ENCODE data around the gene MORN2. TPM values are rescaled to one million over a fixed set of nuclear protein-coding genes. Genes with fewer than 3 reads are reported as not detected.
"Not testable (repeated sequence)": the region's sequence is repeated elsewhere in the genome, so short reads cannot be mapped to it uniquely, and the experiment has no call there.

Gene MORN2
- 33.1 and 35.3 TPM in 2 replicates for total RNA-seq (2014; rRNA removed; shearing (Covaris generic))

DNA sequence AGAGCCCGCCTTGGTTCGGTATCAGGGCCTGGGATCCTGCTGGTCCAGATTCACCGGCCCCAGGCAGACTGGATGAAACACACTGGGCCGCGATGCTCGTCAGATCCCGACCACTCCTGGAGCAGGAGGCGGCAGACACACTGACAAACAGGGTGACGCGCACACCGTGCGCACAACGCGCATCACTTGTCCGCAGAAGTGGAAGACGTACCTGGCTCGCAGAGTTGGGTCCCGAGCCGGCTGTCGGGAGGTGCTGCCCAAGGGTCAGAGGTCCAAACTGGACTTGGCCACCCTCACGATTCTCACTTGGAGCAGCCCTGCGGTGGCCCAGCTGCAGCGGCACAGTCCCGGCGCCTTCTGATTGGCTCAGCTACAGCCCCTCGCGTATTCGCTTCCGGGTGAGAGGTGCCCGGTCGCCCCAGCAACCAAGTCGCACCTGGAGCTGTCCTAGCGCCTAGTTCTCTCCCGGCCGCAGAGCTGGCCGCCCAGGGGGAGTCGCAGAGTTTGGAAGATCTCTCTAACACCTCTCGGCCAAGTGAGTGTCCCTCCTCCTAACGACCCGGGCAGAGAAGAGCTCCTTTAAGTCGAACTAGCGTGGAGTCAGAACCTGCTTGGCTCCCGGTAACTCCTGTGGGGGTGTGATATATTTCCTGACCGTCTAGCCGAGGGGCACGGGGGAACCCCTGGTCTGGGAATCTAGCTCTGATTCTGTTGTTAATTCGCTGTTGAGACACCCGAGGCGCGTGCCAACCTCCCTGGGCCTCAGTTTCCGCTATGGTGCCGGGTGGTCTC, at the start of gene MORN2, which contains the start of gene DHX57:
Gene MORN2 (plus strand): TSS at position 401 of the 792 bp plus-strand sequence.
Gene DHX57 (minus strand): TSS at position 359 of the 792 bp plus-strand sequence. CDS start 7,529 bp downstream, outside the sequence.
- no peak within 1 kb of the TSS for H3K27ac ChIP-seq

DNA sequence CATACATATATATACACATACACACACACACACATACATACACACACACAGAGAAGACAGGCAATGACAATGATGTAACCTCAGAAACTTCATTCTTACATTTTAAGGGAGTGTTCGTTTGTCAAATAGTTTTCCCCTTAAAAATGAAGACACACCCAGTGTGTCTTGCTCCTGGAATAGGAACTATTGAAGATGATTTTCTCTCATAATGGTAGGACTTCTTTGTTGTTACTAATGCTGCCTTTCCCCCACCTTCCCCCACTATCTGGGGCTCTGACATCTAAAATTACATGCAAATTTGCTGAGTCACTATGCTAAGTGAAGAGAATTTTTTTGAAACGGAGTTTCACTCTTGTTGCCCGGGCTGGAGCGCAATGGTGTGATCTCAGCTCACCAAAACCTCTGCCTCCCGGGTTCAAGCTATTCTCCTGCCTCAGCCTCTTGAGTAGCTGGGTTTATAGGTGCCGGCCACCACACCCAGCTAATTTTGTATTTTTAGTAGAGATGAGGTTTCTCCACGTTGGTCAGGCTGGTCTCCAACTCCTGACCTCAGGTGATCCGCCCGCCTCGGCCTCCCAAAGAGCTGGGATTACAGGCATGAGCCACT, 48.1 kb upstream of the MORN2 start:
- not testable (repeated sequence) for H3K4me3 ChIP-seq; H3K9me3 ChIP-seq (replicated peaks); H3K4me1 ChIP-seq (replicated peaks); H3K27me3 ChIP-seq (replicated peaks)
- peaks cover 36% of the 10 kb centered on the region for H3K36me3 ChIP-seq
- DNase-seq (ENCODE audit: low read depth in 1 of 2, low spot score in 2 of 2) = peak in 1 of 2 experiments; percentile 32
- H3K27ac ChIP-seq = peak overlapping the region; percentile 57

More for the DNA sequence above, at the start of gene MORN2, which contains the start of gene DHX57:
- peaks cover 13% of the 10 kb centered on the region; the same call in 1 of the 2 replicates for H3K4me1 ChIP-seq (replicated peaks)
- no peaks in the 10 kb centered on the region for H3K36me3 ChIP-seq
- no peaks in the 10 kb centered on the region for H3K9me3 ChIP-seq (replicated peaks)
- DNase-seq (ENCODE audit: low read depth in 1 of 2, low spot score in 2 of 2) = peak; percentile 76 to 83
- H3K4me3 ChIP-seq = peak within 1 kb of the TSS; percentile 72
- H3K27me3 ChIP-seq (replicated peaks) = no peaks in the 10 kb centered on the region

DNA sequence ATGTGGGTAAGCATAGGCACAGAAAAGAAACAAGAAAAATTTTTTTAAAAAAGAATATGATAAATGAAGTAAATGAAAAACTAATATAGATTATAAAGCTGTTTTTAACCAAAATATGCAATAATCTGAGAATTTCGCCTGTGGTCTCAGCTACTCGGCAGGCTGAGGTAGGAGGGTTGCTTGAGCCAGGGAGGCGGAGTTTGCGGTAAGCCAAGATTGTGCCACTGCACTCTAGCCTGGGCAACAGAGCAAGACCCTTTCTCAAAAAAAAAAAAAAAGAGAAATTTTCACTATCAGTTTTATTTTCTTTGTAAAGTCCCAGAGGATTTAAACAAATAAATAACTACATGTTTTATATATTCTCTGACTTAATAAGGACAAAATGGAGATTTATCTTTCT, 47.3 kb upstream of the MORN2 start:
- no peaks in the 10 kb centered on the region for H3K9me3 ChIP-seq (replicated peaks)
- H3K4me1 ChIP-seq (replicated peaks) = peaks cover 7% of the 10 kb centered on the region
- H3K27ac ChIP-seq = no peak overlapping the region
- no peak overlapping the region for H3K4me3 ChIP-seq
- no peak for DNase-seq (ENCODE audit: low read depth in 1 of 2, low spot score in 2 of 2)
- no peaks in the 10 kb centered on the region for H3K27me3 ChIP-seq (replicated peaks)
- peaks cover 33% of the 10 kb centered on the region for H3K36me3 ChIP-seq

DNA sequence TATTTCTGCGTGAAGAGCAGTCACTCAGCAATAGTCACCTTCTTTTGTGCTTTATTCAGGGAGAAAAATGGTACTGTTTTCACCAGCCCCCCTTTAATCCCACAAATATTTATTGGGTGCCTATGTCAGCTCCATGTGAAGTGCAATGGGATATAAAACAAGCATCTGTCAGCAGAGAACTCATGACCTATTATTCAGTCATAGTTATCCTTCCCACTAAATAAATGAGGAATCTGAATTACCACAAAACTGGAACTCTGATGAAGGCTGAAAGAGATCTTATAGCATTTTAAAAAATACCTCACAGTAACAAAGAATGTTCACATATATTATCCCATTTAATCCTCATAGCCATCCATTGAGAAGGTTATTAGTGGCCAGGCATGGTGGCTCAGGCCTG, 45.8 kb upstream of the MORN2 start:
- DNase-seq (ENCODE audit: low read depth in 1 of 2, low spot score in 2 of 2) = no peak
- H3K27ac ChIP-seq = no peak overlapping the region

DNA sequence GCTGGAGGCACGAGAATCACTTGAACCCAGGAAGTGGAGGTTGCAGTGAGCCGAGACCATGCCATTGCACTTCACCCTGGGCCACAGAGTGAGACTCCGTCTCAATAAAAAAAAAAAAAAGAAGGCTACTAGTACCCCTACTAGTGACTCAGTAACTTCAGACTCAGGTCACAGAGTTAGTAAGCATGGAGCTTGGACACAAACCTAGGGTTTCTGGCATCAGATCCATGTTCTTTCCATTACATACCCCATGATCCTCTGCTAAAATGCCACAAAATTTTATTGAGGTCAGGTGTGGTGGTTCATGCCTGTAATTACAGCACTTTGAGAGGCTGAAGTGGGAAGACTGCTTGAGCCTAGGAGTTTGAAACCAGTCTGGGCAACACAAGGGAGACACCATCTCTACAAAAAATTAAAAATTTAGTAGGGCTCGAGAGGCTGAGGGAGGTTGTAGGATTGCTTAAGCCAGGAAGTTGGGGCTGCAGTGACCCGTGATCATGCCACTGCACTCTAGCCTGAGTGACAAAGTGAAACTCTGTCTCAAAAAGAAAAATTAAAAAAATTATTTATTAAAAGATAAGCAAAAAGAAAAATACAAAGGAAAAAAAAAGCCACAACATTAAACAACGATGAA, 45.1 kb upstream of the MORN2 start:
- Histone ChIP-seq H3K4me3 (no peak overlapping the region), H3K27ac (no peak overlapping the region), H3K9me3 (replicated peaks) (no peaks in the 10 kb centered on the region), H3K4me1 (replicated peaks) (peaks cover 7% of the 10 kb centered on the region), H3K27me3 (replicated peaks) (no peaks in the 10 kb centered on the region), H3K36me3 (peaks cover 34% of the 10 kb centered on the region)
- DNase-seq (ENCODE audit: low read depth in 1 of 2, low spot score in 2 of 2) = no peak

More for the DNA sequence above, 45.8 kb upstream of the MORN2 start:
- Histone ChIP-seq H3K4me3 (no peak overlapping the region), H3K9me3 (replicated peaks) (no peaks in the 10 kb centered on the region), H3K4me1 (replicated peaks) (peaks cover 7% of the 10 kb centered on the region), H3K27me3 (replicated peaks) (no peaks in the 10 kb centered on the region), H3K36me3 (peaks cover 36% of the 10 kb centered on the region)

DNA sequence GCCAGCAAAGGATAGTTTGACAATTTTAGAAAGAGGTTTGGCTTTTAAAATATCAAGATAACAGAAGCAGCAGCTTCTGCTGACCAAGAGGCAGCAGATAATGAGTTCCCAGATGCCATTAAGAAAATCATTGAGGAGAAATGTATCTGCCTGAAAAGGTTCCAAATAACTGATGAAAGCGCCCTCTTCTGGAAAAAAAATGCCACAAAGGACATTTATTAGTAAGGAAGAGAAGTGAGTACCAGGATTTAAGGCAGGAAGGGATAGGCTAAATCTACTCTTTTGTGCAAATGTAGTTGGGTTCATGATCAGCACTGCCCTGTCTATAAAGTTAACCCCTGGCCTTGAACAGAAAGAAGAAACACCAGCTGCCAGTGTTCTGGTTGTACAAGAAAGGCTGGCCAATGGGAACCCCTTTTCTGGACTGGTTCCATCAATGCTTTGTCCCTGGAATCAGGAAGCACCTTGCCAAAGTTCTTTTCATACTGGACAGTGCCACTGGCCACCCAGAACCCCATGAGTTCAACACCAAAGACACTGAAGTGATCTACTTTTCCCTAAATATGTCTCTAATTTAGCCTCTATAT, 40.7 kb upstream of the MORN2 start:
- Histone ChIP-seq H3K27ac (no peak overlapping the region), H3K4me1 (replicated peaks) (no peaks in the 10 kb centered on the region), H3K36me3 (peaks cover 33% of the 10 kb centered on the region), H3K9me3 (replicated peaks) (no peaks in the 10 kb centered on the region), H3K27me3 (replicated peaks) (no peaks in the 10 kb centered on the region), H3K4me3 (no peak overlapping the region)
- DNase-seq (ENCODE audit: low read depth in 1 of 2, low spot score in 2 of 2) = peak in 1 of 2 experiments; percentile 22

DNA sequence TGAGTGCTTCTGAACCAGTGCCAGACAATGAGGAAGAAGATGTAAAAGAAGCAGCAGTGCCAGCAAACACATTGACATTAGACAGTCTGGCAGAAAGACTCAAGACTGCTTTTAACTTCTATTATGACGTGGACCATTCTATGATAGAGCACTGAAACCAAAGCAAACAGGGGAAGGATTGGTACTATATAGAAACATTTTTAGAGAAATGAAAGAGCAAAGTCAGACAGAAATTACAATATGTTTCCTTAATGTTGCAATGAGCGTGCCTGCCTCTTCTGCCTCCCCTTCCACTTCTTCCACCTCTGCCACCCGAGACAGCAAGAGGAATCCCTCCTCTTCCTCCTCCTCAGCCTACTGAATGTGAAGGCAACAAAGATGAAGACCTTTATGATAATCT, 39.8 kb upstream of the MORN2 start:
- Histone ChIP-seq H3K4me1 (replicated peaks) (no peaks in the 10 kb centered on the region), H3K36me3 (peaks cover 33% of the 10 kb centered on the region), H3K27ac (no peak overlapping the region), H3K4me3 (no peak overlapping the region), H3K27me3 (replicated peaks) (no peaks in the 10 kb centered on the region), H3K9me3 (replicated peaks) (no peaks in the 10 kb centered on the region)
- DNase-seq (ENCODE audit: low read depth in 1 of 2, low spot score in 2 of 2) = no peak

DNA sequence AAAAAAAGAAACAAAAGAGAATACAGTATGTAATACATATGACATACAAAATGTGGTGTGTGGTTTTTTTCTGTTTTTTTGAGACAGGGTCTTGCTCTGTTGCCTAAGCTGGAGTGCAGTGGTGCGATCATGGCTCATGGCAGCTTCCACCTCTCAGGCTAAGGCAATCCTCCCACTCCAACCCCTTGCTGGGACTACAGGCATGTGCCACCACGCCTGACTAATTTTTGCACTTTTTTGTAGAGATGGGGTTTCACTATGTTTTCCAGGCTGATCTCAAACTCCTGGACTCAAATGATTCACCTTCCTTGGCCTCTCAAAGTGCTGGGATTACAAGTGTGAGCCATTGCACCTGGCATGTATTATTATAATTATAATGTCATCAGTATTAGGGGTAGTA, 39.0 kb upstream of the MORN2 start:
- Histone ChIP-seq H3K9me3 (replicated peaks) (no peaks in the 10 kb centered on the region), H3K27me3 (replicated peaks) (no peaks in the 10 kb centered on the region), H3K27ac (no peak overlapping the region), H3K4me1 (replicated peaks) (no peaks in the 10 kb centered on the region), H3K4me3 (no peak overlapping the region), H3K36me3 (peaks cover 33% of the 10 kb centered on the region)
- no peak for DNase-seq (ENCODE audit: low read depth in 1 of 2, low spot score in 2 of 2)

DNA sequence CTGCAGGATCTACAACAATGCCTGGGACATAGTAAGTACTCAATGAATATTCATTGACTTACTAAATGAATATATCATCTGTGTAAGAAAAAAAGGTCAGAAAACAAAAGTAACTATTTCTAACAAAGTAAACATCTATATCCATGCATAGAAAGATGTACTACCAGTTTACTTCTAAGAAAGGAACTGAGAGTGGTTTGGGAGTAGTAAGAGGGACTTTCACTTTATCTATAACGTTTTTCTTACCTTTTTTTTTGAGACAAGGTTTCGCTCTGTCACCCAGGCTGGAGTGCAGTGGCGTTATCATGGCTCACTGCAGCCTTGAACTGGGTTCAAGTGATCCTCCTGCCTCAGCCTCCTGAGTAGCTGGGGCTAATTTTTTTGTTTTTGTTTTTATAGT, 25.7 kb upstream of the MORN2 start:
- Histone ChIP-seq H3K36me3 (peaks cover 16% of the 10 kb centered on the region), H3K4me1 (replicated peaks) (no peaks in the 10 kb centered on the region), H3K4me3 (no peak overlapping the region), H3K27me3 (replicated peaks) (no peaks in the 10 kb centered on the region), H3K9me3 (replicated peaks) (no peaks in the 10 kb centered on the region), H3K27ac (no peak overlapping the region)
- DNase-seq (ENCODE audit: low read depth in 1 of 2, low spot score in 2 of 2) = no peak

DNA sequence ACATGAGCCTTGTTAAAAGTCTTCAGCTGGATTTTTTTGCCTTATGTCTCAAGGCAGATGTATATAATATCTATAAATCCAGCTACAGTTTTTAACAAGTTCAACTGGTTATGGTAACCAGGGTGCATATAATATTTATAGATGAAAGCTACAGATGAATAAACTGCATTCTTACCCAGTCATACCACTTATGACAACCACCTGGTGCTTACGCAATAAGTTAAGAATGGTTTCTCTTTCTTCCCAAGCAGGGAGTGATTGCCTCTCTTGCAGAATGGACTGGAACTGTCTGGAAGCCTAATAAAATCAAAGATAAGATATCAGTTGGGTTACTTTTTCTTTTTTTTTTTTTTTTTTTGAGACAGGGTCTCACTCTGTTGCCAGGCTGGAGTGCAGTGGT, 19.6 kb upstream of the MORN2 start:
- Histone ChIP-seq H3K27ac (no peak overlapping the region), H3K4me1 (replicated peaks) (no peaks in the 10 kb centered on the region), H3K27me3 (replicated peaks) (no peaks in the 10 kb centered on the region), H3K9me3 (replicated peaks) (no peaks in the 10 kb centered on the region), H3K36me3 (peaks cover 58% of the 10 kb centered on the region), H3K4me3 (no peak overlapping the region)
- DNase-seq (ENCODE audit: low read depth in 1 of 2, low spot score in 2 of 2) = no peak

DNA sequence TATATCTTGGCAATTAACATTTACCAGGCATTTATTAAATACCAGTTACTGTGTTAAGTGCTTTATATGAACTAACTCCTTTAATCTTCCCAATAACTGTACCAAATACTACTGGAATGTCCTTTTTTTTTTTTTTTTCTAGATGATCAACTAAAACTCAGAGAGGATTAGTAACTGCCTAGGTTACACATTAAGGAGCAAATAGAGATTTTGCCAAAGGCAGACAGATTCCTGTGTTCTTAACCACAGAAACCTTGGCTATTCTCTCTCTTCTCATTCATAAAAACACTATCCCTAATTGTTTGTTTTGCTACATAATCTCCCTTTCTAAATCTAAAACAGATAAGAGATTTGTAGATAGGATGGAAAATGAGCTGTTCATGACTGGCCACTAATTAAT, 13.3 kb upstream of the MORN2 start:
- Histone ChIP-seq H3K4me3 (no peak overlapping the region), H3K9me3 (replicated peaks) (no peaks in the 10 kb centered on the region), H3K4me1 (replicated peaks) (no peaks in the 10 kb centered on the region), H3K27me3 (replicated peaks) (no peaks in the 10 kb centered on the region), H3K36me3 (peaks cover 56% of the 10 kb centered on the region), H3K27ac (no peak overlapping the region)
- no peak for DNase-seq (ENCODE audit: low read depth in 1 of 2, low spot score in 2 of 2)

DNA sequence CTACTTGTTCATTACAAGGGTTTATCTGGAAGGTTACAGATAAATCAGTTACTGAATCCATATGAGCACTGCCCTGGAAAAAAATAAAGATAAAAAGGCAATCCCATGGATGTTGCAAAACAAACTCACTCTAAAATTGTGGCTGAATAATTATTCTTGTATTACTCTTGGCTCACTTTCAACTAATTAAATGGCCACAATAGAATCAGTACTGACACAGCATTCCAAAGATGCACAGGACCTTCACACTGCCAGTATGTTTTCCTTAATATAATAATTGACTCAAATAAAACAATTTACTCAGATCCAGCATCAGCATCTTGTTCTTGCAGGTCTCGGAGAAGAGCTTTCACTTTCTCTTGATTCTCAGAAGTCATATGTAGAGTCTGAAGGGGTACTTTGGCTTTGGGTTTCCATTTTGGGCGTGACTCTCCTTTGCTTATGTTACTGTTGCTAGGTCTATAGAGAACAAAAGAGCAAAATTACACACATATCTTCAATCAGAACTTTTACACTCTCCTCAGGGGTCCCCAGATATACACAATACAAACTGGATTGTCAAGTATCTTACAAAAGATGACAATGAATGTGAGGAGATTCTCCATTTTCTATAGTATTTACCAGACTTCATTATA, 12.6 kb upstream of the MORN2 start:
- Histone ChIP-seq H3K27me3 (replicated peaks) (no peaks in the 10 kb centered on the region), H3K4me3 (no peak overlapping the region), H3K4me1 (replicated peaks) (no peaks in the 10 kb centered on the region), H3K27ac (no peak overlapping the region), H3K36me3 (peaks cover 54% of the 10 kb centered on the region), H3K9me3 (replicated peaks) (no peaks in the 10 kb centered on the region)
- no peak for DNase-seq (ENCODE audit: low read depth in 1 of 2, low spot score in 2 of 2)

DNA sequence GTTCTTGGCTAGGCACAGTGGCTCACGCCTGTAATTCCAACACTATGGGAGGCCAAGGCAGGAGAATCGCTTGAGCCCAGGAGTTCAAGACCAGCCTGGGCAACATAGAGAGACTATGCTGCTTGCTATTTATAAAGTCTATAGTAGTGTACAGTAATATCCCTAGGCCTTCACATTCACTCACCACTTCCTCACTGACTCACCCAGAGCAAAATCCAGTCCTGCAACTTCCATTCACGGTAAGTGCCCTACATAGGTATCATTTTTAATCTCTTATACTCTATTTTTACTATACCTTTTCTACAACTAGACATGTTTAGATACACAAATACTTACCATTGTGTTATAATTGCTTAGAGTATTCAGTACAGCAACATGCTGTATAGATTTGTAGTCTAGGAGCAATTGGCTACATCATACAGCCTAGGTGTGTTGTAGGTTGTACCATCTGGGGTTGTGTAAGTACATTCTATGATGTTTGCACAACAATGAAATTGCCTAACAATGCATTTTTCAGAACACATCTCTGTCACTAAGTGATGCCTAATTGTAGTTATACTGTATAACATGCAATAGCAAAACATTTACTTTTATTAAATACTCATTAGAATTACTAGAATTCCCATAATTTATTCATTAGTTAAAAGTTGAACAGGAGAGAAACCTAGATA, 8.9 kb upstream of the MORN2 start:
- Histone ChIP-seq H3K27ac (no peak overlapping the region), H3K4me1 (replicated peaks) (no peaks in the 10 kb centered on the region), H3K9me3 (replicated peaks) (peaks cover 3% of the 10 kb centered on the region; the same call in 1 of the 2 replicates), H3K4me3 (no peak overlapping the region), H3K36me3 (peaks cover 24% of the 10 kb centered on the region), H3K27me3 (replicated peaks) (no peaks in the 10 kb centered on the region)
- no peak for DNase-seq (ENCODE audit: low read depth in 1 of 2, low spot score in 2 of 2)

All from SJSA1 (cell line).